Ishikawa (cell line): ENCODE data around the gene ECSIT.

Experiments used
- CEBPB ChIP-seq: IDR thresholded peaks from 2 replicates; pipeline ENCODE4 v1.6.1; 2012
- CREB1 ChIP-seq: IDR thresholded peaks from 2 replicates; pipeline ENCODE4 v1.6.1; 2012; ENCODE audit warnings: low read depth
- EGR1 ChIP-seq: IDR thresholded peaks from 2 replicates; pipeline ENCODE4 v1.6.1; 2012
- EP300 ChIP-seq: IDR thresholded peaks from 2 replicates; pipeline ENCODE4 v1.6.1; 2012; ENCODE audit warnings: borderline replicate concordance
- FOXM1 ChIP-seq: IDR thresholded peaks from 2 replicates; pipeline ENCODE4 v1.6.1; 2012; ENCODE audit warnings: low read depth, borderline replicate concordance
- NFIC ChIP-seq: IDR thresholded peaks from 2 replicates; pipeline ENCODE4 v1.6.1; 2012
- RAD21 ChIP-seq: IDR thresholded peaks from 2 replicates; pipeline ENCODE4 v1.6.1; 2012; ENCODE audit warnings: low read depth
- TAF1 ChIP-seq: IDR thresholded peaks from 2 replicates; pipeline ENCODE4 v1.6.1; 2012; ENCODE audit warnings: low read depth, mild to moderate bottlenecking
- TCF12 ChIP-seq: IDR thresholded peaks from 2 replicates; pipeline ENCODE4 v1.6.1; 2012; ENCODE audit warnings: low read depth
- TEAD4 ChIP-seq: IDR thresholded peaks from 2 replicates; pipeline ENCODE4 v1.6.1; 2012
- YY1 ChIP-seq: IDR thresholded peaks from 2 replicates; pipeline ENCODE4 v1.6.1; 2012; ENCODE audit warnings: low read depth
- ZBTB7A ChIP-seq: IDR thresholded peaks from 2 replicates; pipeline ENCODE4 v1.6.1; 2012; ENCODE audit warnings: low read depth
- TF ChIP-seq, protein P1 (sequence below): IDR thresholded peaks from 2 replicates; pipeline ENCODE4 v1.6.1; 2012; ENCODE audit warnings: low read depth, mild to moderate bottlenecking
- TF ChIP-seq, protein P2 (sequence below): IDR thresholded peaks from 2 replicates; pipeline ENCODE4 v1.6.1; 2012
- TF ChIP-seq, protein P3 (sequence below): IDR thresholded peaks from 2 replicates; pipeline ENCODE4 v1.6.1; 2012

The ECSIT gene

DNA sequence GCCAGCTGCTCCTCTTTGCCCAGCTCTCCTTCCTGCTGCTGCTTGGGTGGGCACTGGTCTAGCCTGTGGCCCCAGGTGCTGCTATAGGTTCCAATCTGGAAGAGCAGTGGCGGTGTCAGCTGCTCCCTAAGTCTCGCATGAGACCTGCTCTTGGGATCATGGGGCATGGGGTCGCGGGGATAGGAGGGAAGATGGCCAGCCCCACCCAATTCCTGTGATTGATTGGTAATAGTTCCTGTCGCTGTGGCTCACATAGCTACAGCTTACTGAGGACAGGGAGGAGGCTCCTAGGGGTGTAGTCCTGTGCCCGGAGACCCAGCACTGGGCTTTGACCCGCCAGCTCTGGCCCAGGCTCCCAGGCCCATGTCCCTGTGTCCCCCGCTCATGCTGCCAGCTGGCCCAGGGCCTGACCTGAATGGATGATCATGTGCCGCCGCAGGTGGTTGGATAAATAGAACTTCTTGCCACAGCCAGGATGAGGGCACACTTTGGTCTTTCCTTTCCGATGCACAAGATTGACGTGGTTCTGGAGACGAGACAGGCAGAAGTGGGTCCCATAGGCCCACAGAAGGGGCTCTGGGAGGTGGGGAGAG, 43.6 kb downstream of the ECSIT start:
- TF ChIP-seq, protein P1, sequence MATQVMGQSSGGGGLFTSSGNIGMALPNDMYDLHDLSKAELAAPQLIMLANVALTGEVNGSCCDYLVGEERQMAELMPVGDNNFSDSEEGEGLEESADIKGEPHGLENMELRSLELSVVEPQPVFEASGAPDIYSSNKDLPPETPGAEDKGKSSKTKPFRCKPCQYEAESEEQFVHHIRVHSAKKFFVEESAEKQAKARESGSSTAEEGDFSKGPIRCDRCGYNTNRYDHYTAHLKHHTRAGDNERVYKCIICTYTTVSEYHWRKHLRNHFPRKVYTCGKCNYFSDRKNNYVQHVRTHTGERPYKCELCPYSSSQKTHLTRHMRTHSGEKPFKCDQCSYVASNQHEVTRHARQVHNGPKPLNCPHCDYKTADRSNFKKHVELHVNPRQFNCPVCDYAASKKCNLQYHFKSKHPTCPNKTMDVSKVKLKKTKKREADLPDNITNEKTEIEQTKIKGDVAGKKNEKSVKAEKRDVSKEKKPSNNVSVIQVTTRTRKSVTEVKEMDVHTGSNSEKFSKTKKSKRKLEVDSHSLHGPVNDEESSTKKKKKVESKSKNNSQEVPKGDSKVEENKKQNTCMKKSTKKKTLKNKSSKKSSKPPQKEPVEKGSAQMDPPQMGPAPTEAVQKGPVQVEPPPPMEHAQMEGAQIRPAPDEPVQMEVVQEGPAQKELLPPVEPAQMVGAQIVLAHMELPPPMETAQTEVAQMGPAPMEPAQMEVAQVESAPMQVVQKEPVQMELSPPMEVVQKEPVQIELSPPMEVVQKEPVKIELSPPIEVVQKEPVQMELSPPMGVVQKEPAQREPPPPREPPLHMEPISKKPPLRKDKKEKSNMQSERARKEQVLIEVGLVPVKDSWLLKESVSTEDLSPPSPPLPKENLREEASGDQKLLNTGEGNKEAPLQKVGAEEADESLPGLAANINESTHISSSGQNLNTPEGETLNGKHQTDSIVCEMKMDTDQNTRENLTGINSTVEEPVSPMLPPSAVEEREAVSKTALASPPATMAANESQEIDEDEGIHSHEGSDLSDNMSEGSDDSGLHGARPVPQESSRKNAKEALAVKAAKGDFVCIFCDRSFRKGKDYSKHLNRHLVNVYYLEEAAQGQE, result no peak
- TF ChIP-seq, protein P2, sequence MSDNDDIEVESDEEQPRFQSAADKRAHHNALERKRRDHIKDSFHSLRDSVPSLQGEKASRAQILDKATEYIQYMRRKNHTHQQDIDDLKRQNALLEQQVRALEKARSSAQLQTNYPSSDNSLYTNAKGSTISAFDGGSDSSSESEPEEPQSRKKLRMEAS, result no peak
- TF ChIP-seq RAD21, result no peak
- TF ChIP-seq EGR1, result no peak
- no peak for TF ChIP-seq YY1
- TF ChIP-seq TEAD4, result no peak

DNA sequence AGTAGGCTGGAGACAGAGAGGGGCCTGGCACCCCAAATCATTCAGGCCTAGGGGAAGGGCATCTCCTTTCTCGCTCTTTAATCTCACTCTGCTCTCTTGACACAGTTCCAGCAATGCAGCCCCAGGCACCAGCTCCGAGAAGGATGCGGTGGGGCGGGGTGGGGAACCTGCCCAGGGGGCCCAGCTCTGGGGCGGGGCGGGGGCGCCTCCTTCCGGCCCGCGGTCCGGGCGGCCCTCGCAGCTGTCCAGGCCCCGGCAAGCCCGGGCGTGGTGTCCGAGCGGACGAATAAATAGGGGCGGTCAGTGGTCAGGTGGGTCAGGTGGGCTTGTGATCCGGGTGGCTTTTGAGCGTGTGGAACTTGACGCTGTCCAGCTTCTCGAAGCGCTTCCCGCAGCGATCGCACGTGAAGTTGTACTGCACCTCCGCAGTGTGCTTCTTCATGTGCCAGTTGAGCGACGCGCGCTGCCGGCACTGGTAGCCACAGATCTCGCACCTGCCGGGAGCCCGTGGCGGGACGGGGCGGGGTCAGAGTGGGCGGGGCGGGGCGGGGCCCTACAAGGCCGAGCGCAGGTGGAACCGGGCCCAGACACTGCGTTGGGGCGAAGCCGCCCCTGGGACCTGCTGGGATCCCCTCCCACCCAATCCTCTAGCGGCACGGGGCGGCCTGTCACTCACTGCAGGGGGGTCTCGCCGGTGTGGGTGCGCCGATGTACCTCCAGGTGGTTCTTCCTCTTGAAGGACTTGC, 45.4 kb downstream of the ECSIT start:
- TF ChIP-seq ZBTB7A (no peak), EGR1 (no peak), FOXM1 (no peak), EP300 (no peak)
- TF ChIP-seq, protein P1, result no peak

DNA sequence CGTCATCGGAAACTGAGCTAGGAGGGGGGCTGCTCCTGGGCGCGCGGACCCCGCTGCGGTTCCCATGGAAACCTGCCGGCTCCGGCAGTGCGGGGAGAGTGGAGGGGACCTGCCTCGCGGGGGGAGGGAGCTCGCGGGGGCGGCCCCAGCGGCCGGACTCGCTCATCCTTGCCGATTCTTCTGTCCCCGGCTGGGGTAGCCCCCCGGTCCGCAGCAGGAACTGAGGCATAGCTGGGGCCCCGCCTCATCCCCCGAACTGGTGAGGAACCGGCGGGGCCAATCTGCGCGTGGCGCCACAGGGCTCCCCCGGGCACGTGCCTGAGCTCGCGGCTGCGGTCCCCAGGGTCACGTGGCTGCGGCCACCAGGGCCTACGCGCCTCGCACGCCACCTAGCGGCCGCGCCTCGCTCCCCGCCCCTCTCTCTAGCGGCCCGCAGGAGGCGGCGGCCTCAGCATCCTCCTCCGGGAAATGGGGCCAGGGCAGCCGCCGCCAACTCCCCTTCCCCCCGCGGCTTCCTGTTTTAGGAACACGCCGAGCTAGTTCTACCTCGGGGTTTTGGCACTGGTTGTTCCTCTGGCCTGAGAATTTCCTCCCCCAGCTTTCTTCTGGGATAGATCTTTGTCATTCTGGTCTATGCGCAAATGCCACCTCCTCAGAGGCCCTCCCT, 46.4 kb downstream of the ECSIT start:
- no peak; the same call in none of the 2 replicates for TF ChIP-seq TCF12
- TF ChIP-seq FOXM1, result no peak
- TF ChIP-seq, protein P3, sequence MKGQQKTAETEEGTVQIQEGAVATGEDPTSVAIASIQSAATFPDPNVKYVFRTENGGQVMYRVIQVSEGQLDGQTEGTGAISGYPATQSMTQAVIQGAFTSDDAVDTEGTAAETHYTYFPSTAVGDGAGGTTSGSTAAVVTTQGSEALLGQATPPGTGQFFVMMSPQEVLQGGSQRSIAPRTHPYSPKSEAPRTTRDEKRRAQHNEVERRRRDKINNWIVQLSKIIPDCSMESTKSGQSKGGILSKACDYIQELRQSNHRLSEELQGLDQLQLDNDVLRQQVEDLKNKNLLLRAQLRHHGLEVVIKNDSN, result peak; percentile 99
- peak; percentile 82 for TF ChIP-seq RAD21
- TF ChIP-seq NFIC, result 0 out of 2 replicates have a peak, but pooled peaks have one; percentile 10
- TF ChIP-seq TAF1, result no peak
- no peak for TF ChIP-seq YY1
- peak; percentile 48; the same call in 1 of the 2 replicates for TF ChIP-seq ZBTB7A
- TF ChIP-seq CEBPB, result no peak
- TF ChIP-seq EGR1, result no peak; the same call in 1 of the 2 replicates
- no peak for TF ChIP-seq CREB1
- TF ChIP-seq EP300, result 0 out of 2 replicates have a peak, but pooled peaks have one; percentile 8
- TF ChIP-seq, protein P1, result no peak
- no peak for TF ChIP-seq TEAD4
- TF ChIP-seq, protein P2, result peak; percentile 99

DNA sequence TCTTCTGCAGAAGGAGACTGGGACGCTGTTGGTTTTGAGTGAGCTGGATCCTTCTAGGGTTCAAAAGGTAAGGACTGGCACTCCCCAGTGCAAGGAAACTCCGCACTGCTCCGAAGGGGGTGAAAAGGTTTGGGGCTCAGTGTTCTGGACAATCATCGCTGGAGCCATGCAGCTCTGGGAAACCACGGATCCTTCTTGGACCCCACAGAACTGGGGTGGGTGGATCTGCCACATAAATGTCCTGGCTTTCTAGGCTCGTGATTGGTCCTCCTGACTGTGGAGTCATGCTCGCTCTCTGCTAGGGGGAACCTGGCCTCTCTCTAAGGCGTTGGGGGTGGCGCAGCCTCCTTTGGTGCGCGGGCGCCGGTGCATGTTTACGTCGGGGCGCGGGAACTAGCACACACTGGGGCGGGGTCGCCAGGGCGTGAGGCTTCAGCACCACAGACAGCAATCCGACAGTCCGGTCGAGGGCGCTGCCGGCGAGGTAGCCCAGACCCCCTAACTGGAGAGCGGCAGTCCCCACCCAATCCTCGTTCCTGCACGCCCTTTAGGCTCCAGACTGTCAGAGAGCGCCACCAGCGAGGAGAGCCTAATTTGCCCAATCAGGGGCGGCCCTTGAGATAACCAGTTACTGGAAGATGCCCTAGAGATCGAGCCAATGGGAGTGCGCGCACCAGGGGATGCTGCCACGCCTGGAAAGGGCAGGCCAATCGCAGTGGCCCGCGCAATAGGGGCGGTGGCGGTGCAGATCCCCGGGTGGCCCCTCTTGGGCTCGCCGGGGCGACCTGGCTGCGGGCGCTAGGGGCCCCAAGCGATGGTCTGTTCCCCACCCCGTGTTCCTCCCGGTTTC, 47.2 kb downstream of the ECSIT start:
- TF ChIP-seq RAD21, result no peak
- TF ChIP-seq, protein P1, result peak; percentile 89
- TF ChIP-seq, protein P2, result peak; percentile 40; the same call in 1 of the 2 replicates
- 0 out of 2 replicates have a peak, but pooled peaks have one; percentile 24 for TF ChIP-seq CREB1
